HepG2 (cell line): Measurements from ENCODE around the gene TRIM54. TPM values are rescaled to one million over a fixed set of nuclear protein-coding genes. Genes with fewer than 3 reads are reported as not detected.

ENCODE experiments used
- ATAC-seq: fragments of 200-7000 bp; cut with Tn5 transposase; 3 replicates; pipeline ENCODE4 v1.9.1; 2020; ENCODE audit warnings: mild to moderate bottlenecking, moderate library complexity
- BruUV-seq: library from RNA; stranded (reverse); fragments of 400-500 nt; replicated peaks from 2 replicates; lab custom pipeline; 2021; lab: Mats Ljungman, UMichigan
- CTCF ChIA-PET: fragments of 300-600 bp; formaldehyde crosslinking; extraction: SDS; loops from one replicate; lab custom pipeline; 2021; ENCODE audit warnings: low total read pairs, inconsistent platforms, low intra/inter-chr PET ratio; lab: Yijun Ruan, JAX
- POLR2A ChIA-PET: fragments of 350-600 bp; sonication (Branson Sonifier 250); formaldehyde crosslinking; loops from one replicate; lab custom pipeline; 2020; ENCODE audit warnings: antibody characterized with exemption, inconsistent platforms; lab: Yijun Ruan, JAX
- DNase-seq: peaks from one replicate; pipeline ENCODE4 v3.0.0-alpha.2; 2015; ENCODE audit warnings: low spot score
- FAIRE-seq: peaks from 3 replicates; lab custom pipeline; 2011; peaks lifted over from hg19 to GRCh38; lab: Jason Lieb, UNC
- H2AFZ ChIP-seq: one replicate; pipeline ENCODE4 v1.6.1; 2011; ENCODE audit warnings: low read length, inconsistent platforms
- H3K27ac ChIP-seq: fragments of 300-600 bp; 3 replicates; pipeline ENCODE4 v1.8.0; 2011; ENCODE audit warnings: mixed run types, mild to moderate bottlenecking, mixed read lengths, low read length, inconsistent platforms; ENCODE audit not compliant: insufficient read depth; ENCODE audit errors: extremely low read length
- H3K27me3 ChIP-seq, 2 experiments: fragments of 200-600 bp in 1 of 2; 2 replicates in 1 of 2; 3 replicates in 1 of 2; pipeline versions ENCODE4 v1.6.0 to v1.8.0; 2011; ENCODE audit warnings: low read length in 2 of 2, mild to moderate bottlenecking in 2 of 2, moderate library complexity in 2 of 2, inconsistent platforms in 1 of 2; ENCODE audit not compliant: insufficient read depth in 2 of 2, control insufficient read depth in 1 of 2
- H3K36me3 ChIP-seq, 2 experiments: fragments of 200-600 bp in 1 of 2; replicated peaks in 1 of 2; 2 replicates in 1 of 2; 3 replicates in 1 of 2; pipeline versions ENCODE4 v1.5.1 to v1.8.0; 2011; ENCODE audit warnings: low read length in 2 of 2, inconsistent platforms in 1 of 2; ENCODE audit not compliant: insufficient read depth in 2 of 2, control insufficient read depth in 1 of 2
- H3K4me1 ChIP-seq: 2 replicates; pipeline ENCODE4 v1.5.1; 2012; ENCODE audit warnings: low read length, inconsistent platforms; ENCODE audit not compliant: insufficient read depth
- H3K4me2 ChIP-seq: 2 replicates; pipeline ENCODE4 v1.6.0; 2011; ENCODE audit warnings: low read depth, low read length, inconsistent platforms
- H3K4me3 ChIP-seq, 3 experiments: fragments of 200-600 bp in 1 of 3; sonication (generic), shearing (Covaris generic) in 1 of 3; replicated peaks in 1 of 3; 2 replicates each; pipeline ENCODE4 v1.5.1; 2011 to 2016; ENCODE audit warnings: low read length in 3 of 3, inconsistent platforms in 2 of 3, low read depth in 2 of 3, mild to moderate bottlenecking in 2 of 3, control low read depth in 1 of 3, mixed read lengths in 1 of 3; ENCODE audit not compliant: insufficient read depth in 1 of 3
- H3K79me2 ChIP-seq: one replicate; pipeline ENCODE4 v1.6.1; 2011; ENCODE audit warnings: low read length, inconsistent platforms; ENCODE audit not compliant: insufficient read depth
- H3K9ac ChIP-seq: 2 replicates; pipeline ENCODE4 v1.6.0; 2011; ENCODE audit warnings: mild to moderate bottlenecking, low read depth, low read length, inconsistent platforms; ENCODE audit not compliant: insufficient read depth
- H3K9me3 ChIP-seq: 2 replicates; pipeline ENCODE4 v1.5.1; 2012; ENCODE audit warnings: mild to moderate bottlenecking, low read length
- H4K20me1 ChIP-seq: 2 replicates; pipeline ENCODE4 v1.6.0; 2011; ENCODE audit warnings: inconsistent platforms, mild to moderate bottlenecking, low read length, moderate library complexity; ENCODE audit not compliant: insufficient read depth
- ATF5 ChIP-seq: sonication (generic); formaldehyde crosslinking; IDR thresholded peaks from 2 replicates; pipeline ENCODE4 v1.4.0; 2020; ENCODE audit warnings: mild to moderate bottlenecking, low read depth, missing genetic modification reagents
- CEBPB ChIP-seq: IDR thresholded peaks from 2 replicates; pipeline ENCODE4 v1.6.1; 2011; ENCODE audit warnings: low read depth, low read length, improper control_type of control experiment, borderline replicate concordance
- CEBPG ChIP-seq: IDR thresholded peaks from 2 replicates; pipeline ENCODE4 v1.6.1; 2016
- KLF11 ChIP-seq: IDR thresholded peaks from 2 replicates; pipeline ENCODE4 v1.6.1; 2016; ENCODE audit warnings: missing compliant biosample characterization
- NFRKB ChIP-seq: fragments of 450-650 bp; IDR thresholded peaks from 2 replicates; pipeline ENCODE4 v1.6.1; 2017
- XBP1 ChIP-seq: sonication (generic); formaldehyde crosslinking; IDR thresholded peaks from 2 replicates; pipeline ENCODE4 v1.5.0; 2020; ENCODE audit warnings: missing genetic modification reagents
- ZBTB43 ChIP-seq: sonication (generic); formaldehyde crosslinking; conservative IDR thresholded peaks from 2 replicates; pipeline ENCODE4 v1.4.0; 2020; ENCODE audit warnings: missing genetic modification reagents
- ZNF383 ChIP-seq: sonication (generic); formaldehyde crosslinking; IDR thresholded peaks from 2 replicates; pipeline ENCODE4 v1.4.0; 2020; ENCODE audit warnings: missing genetic modification reagents, mild to moderate bottlenecking, borderline replicate concordance
- ZNF441 ChIP-seq: sonication (generic); formaldehyde crosslinking; IDR thresholded peaks from 2 replicates; pipeline ENCODE4 v1.7.0; 2021; ENCODE audit warnings: missing genetic modification reagents, borderline replicate concordance
- ZNF615 ChIP-seq: sonication (generic); formaldehyde crosslinking; IDR thresholded peaks from 2 replicates; pipeline ENCODE4 v1.5.0; 2020; ENCODE audit warnings: mild to moderate bottlenecking, missing genetic modification reagents, borderline replicate concordance
- ZNF660 ChIP-seq: sonication (generic); formaldehyde crosslinking; IDR thresholded peaks from 2 replicates; pipeline ENCODE4 v1.5.1; 2020; ENCODE audit warnings: mild to moderate bottlenecking, low read depth, missing genetic modification reagents, borderline replicate concordance
- WGBS: methylation state at CpG from one replicate; pipeline ENCODE4 v1.1.6; 2017; ENCODE audit warnings: low lambda C conversion rate; 5-methylcytosine and 5-hydroxymethylcytosine counted together
- in situ Hi-C: cut with HindIII; loops from 2 replicates; pipeline ENCODE4 v1.10.0; 2017; ENCODE audit warnings: low pct_unique_long_range_greater_than_20kb; ENCODE audit not compliant: extremely low pct_ligation_motif_present
- intact Hi-C: fragments of 100-400 bp; cut with micrococcal nuclease; formaldehyde crosslinking; loops from one replicate; pipeline ENCODE4 v1.10.0; 2022; ENCODE audit not compliant: unreplicated experiment
- polyA plus RNA-seq, 8 experiments: library from polyadenylated mRNA; depleted of rRNA in 3 of 8; stranded (reverse) in 7 of 8; unstranded in 1 of 8; fragments of >200 nt; fragmentation: Illumina TruSeq in 4 of 8; extraction: Trizol in 4 of 8; gene quantifications; 2 replicates each; pipeline versions ENCODE4 v1.2.1 to v1.2.3, GENCODE V29; 2011 to 2016; ENCODE audit warnings: low read depth in 4 of 8, missing spikeins in 1 of 8, mixed read lengths in 1 of 8; ENCODE audit not compliant: insufficient read depth in 1 of 8
- total RNA-seq, 5 experiments: library from RNA; depleted of rRNA; stranded (reverse); fragments of >200 nt; fragmentation: Illumina TruSeq; extraction: Trizol; gene quantifications; 2 replicates each; pipeline ENCODE4 v1.2.3, GENCODE V29; 2016; ENCODE audit warnings: low read depth in 1 of 5

The TRIM54 gene
- total and polyA plus RNA-seq, 2 of the 13 experiments (the other 11 are each of a cell fraction or from before 2014, with no cell fraction given): 0.07 to 0.13 TPM

- Histone ChIP-seq H3K36me3 (no peaks in the 10 kb centered on the region), H3K4me3 (no peak overlapping the region), H3K27ac (no peak overlapping the region), H3K4me2 (no peak overlapping the region), H3K79me2 (no peaks in the 10 kb centered on the region)
- ChIA-PET POLR2A (interaction anchor here (3.3 kb wide), 1 partner anchor 7 kb away, joined by 22 read pairs; no protein-coding TSS in a partner anchor), CTCF (no interaction called here)
- FAIRE-seq (no peak), DNase-seq (no peak)
- intact Hi-C loops: loop anchor here (5.0 kb wide), 1 partner anchor 198 kb away; no protein-coding TSS in a partner anchor
- no peak for TF ChIP-seq ATF5 (CRISPR knock-in tag)
- peak; percentile 60 for TF ChIP-seq CEBPG (CRISPR knock-in tag)
- TF ChIP-seq ZNF660 (CRISPR knock-in tag): no peak
- TF ChIP-seq ZBTB43: no peak
- no peak for TF ChIP-seq ZNF615 (CRISPR knock-in tag)
- no peak for TF ChIP-seq NFRKB
- no peak for TF ChIP-seq ZNF383 (CRISPR knock-in tag)
- TF ChIP-seq ZNF441 (CRISPR knock-in tag): peak; percentile 45; the same call in 1 of the 2 replicates
- TF ChIP-seq KLF11 (CRISPR knock-in tag): no peak
- no peak for TF ChIP-seq XBP1 (CRISPR knock-in tag)
- TF ChIP-seq CEBPB: peak; percentile 51; the same call in 1 of the 2 replicates
- TF ChIP-seq, all 625 proteins: peak for 3
- Histone ChIP-seq H2AFZ (no peak overlapping the region), H3K9me3 (no peaks in the 10 kb centered on the region), H3K27me3 (no peaks in the 10 kb centered on the region; a peak in 1 of 5 replicates), H4K20me1 (no peaks in the 10 kb centered on the region), H3K9ac (no peak overlapping the region), H3K4me1 (peaks cover 89% of the 10 kb centered on the region)
- BruUV-seq: no TSS peak
- no peak for ATAC-seq
- WGBS: 31% methylated on average over 8 of the region's 8 CpGs
- in situ Hi-C loops: no loop called here
Observed at GRCh38 chr2:27294928-27295327, 12.7 kb downstream of the TRIM54 start.
